ENCODE data around the gene ABI1. TPM values are rescaled to one million over a fixed set of nuclear protein-coding genes. Genes with fewer than 3 reads are reported as not detected.
"Not testable (repeated sequence)": the region's sequence is repeated elsewhere in the genome, so short reads cannot be mapped to it uniquely, and the experiment has no call there.

ABI1 gene
- total RNA-seq, 1 experiment from 2014 or later: 79.8 TPM

DNA sequence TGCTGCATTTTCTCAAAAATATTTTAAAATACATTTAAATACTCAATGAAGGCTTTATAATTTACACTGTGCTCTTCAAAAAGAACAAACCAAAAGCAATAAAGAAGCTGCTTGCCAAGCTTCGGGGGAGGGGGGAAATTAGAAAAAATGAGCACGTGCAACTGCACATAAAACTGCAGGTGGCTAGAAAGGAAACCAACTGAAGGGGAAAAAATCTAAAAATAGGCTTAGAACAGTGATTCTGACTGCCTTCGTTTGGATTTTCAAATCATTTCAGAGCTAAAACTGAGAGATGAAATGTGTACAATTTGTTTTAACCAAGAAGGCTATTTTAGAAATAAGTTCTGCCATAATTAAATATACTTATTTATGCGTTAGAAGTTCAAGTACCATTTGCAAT, 61.4 kb downstream of the ABI1 start:
- Histone ChIP-seq H2AFZ (ENCODE audit: low read length) (no peak overlapping the region), H3K9me2 (replicated peaks; ENCODE audit: insufficient read depth, low read length) (no peaks in the 10 kb centered on the region), H4K20me1 (ENCODE audit: insufficient read depth, low read depth, low read length) (no peaks in the 10 kb centered on the region), H3K4me2 (ENCODE audit: low read depth, low read length, poor library complexity, severe bottlenecking) (peak overlapping the region; percentile 45), H3K4me3 (ENCODE audit: low read length) (peak overlapping the region; percentile 6; the same call in 1 of the 2 replicates), H3K9me3 (ENCODE audit: low read length) (no peaks in the 10 kb centered on the region), H3K36me3 (ENCODE audit: insufficient read depth, low read length) (0 out of 2 replicates have a peak, but pooled peaks cover 4% of the 10 kb centered on the region), H3K4me1 (ENCODE audit: low read length) (peaks cover 85% of the 10 kb centered on the region), H3K9ac (ENCODE audit: low read length) (no peak overlapping the region), H3K27me3 (ENCODE audit: low read length) (no peaks in the 10 kb centered on the region), H3K79me2 (ENCODE audit: low read length) (peaks cover 98% of the 10 kb centered on the region), H3K27ac (ENCODE audit: low read length) (peak overlapping the region; percentile 92)
- peak; percentile 94 for DNase-seq

DNA sequence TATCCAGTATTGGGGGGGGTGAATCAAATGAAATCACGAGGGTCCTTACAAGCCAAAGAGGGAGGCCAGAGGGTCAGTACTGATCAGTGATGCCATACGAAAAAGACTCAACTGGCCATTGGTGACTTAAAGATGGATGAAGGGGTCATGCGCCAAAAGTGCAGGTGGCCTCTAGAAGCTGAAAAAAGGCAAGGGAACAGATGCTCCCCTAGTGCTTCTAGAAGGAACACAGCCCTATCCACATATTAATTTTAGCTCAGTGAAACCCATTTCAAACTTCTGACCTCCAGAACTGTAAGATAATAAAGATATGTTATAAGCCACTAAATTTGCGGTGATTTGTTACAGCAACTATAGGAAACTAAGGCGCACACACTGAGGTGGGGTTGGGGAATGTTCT, 62.5 kb downstream of the ABI1 start:
- Histone ChIP-seq H3K79me2 (ENCODE audit: low read length) (peaks cover 99% of the 10 kb centered on the region), H4K20me1 (ENCODE audit: insufficient read depth, low read depth, low read length) (no peaks in the 10 kb centered on the region), H3K36me3 (ENCODE audit: insufficient read depth, low read length) (0 out of 2 replicates have a peak, but pooled peaks cover 4% of the 10 kb centered on the region), H3K9me3 (ENCODE audit: low read length) (no peaks in the 10 kb centered on the region), H3K27ac (ENCODE audit: low read length) (peak overlapping the region; percentile 92), H3K9ac (ENCODE audit: low read length) (peak overlapping the region; percentile 23; the same call in 1 of the 2 replicates), H3K9me2 (replicated peaks; ENCODE audit: insufficient read depth, low read length) (no peaks in the 10 kb centered on the region), H2AFZ (ENCODE audit: low read length) (no peak overlapping the region), H3K27me3 (ENCODE audit: low read length) (no peaks in the 10 kb centered on the region), H3K4me2 (ENCODE audit: low read depth, low read length, poor library complexity, severe bottlenecking) (peak overlapping the region; percentile 45), H3K4me3 (ENCODE audit: low read length) (0 out of 2 replicates have a peak overlapping the region, but pooled peaks have one; percentile 1), H3K4me1 (ENCODE audit: low read length) (peaks cover 82% of the 10 kb centered on the region)
- DNase-seq: no peak

DNA sequence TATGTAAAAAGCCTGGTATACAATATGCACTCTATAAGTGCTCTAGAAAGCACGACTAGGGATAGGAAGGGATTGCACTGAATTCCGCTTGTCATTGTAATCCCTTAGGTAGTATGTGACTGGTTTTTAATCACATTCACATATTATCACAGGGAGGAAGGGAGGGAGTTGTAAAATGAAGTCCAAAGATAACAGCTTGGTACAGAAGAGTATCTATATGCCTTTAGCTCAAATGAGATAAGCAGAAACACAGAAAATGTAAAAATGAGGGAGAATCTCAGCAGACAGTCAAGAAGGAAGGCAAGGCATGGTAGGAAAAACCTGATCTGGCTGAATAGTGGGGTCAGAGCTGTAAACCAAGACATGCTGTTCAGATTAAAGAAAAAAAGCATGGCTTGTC, 63.4 kb downstream of the ABI1 start:
- H3K4me1 ChIP-seq (ENCODE audit: low read length): peaks cover 77% of the 10 kb centered on the region
- H4K20me1 ChIP-seq (ENCODE audit: insufficient read depth, low read depth, low read length): no peaks in the 10 kb centered on the region
- H2AFZ ChIP-seq (ENCODE audit: low read length): no peak overlapping the region
- H3K9me3 ChIP-seq (ENCODE audit: low read length): no peaks in the 10 kb centered on the region
- no peak overlapping the region for H3K4me3 ChIP-seq (ENCODE audit: low read length)
- DNase-seq: no peak
- no peaks in the 10 kb centered on the region for H3K9me2 ChIP-seq (replicated peaks; ENCODE audit: insufficient read depth, low read length)
- H3K9ac ChIP-seq (ENCODE audit: low read length): no peak overlapping the region
- H3K36me3 ChIP-seq (ENCODE audit: insufficient read depth, low read length): 0 out of 2 replicates have a peak, but pooled peaks cover 4% of the 10 kb centered on the region
- H3K27ac ChIP-seq (ENCODE audit: low read length): peak overlapping the region; percentile 92
- peaks cover 99% of the 10 kb centered on the region for H3K79me2 ChIP-seq (ENCODE audit: low read length)
- H3K4me2 ChIP-seq (ENCODE audit: low read depth, low read length, poor library complexity, severe bottlenecking): no peak overlapping the region
- H3K27me3 ChIP-seq (ENCODE audit: low read length): no peaks in the 10 kb centered on the region

DNA sequence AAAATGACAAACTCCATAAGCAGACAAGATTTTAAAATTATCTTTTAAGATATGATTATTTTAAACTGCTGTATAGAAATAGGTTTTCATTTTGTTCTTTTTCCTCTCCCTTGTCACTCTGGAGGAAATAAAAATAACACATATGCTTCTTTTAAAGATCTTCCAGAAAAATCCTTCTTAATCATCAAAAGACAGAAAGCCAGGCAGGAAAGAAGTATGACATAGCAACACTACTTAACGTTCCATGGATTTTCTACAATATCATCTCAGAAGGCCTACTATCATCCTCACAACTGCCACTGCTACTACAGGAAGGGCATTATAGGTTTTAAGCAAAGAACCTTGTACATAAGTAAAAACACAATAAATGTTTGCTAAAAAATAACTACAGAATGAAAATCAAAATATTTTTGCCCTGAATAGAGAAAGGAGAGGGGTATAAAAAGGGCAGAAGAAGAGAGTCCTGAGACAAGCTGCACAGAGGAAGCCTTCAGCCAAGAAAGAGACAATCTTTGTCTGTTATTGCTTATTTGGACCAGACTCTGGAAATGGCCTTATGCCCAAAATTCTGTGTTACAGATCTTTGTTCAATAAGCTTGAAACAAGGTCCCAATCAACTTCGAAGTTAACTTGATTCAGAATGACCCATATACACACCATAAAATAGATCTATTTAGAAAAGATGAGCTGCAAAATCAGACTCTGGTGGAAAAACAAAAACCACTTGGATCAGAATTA, 67.8 kb downstream of the ABI1 start:
- no peak overlapping the region for H3K4me2 ChIP-seq (ENCODE audit: low read depth, low read length, poor library complexity, severe bottlenecking)
- H3K36me3 ChIP-seq (ENCODE audit: insufficient read depth, low read length): 0 out of 2 replicates have a peak, but pooled peaks cover 4% of the 10 kb centered on the region
- no peak for DNase-seq
- H3K4me3 ChIP-seq (ENCODE audit: low read length): no peak overlapping the region
- H3K9me2 ChIP-seq (replicated peaks; ENCODE audit: insufficient read depth, low read length): no peaks in the 10 kb centered on the region
- H3K27me3 ChIP-seq (ENCODE audit: low read length): no peaks in the 10 kb centered on the region
- no peak overlapping the region for H3K9ac ChIP-seq (ENCODE audit: low read length)
- no peak overlapping the region for H2AFZ ChIP-seq (ENCODE audit: low read length)
- H4K20me1 ChIP-seq (ENCODE audit: insufficient read depth, low read depth, low read length): no peaks in the 10 kb centered on the region
- peaks cover 99% of the 10 kb centered on the region for H3K79me2 ChIP-seq (ENCODE audit: low read length)
- H3K27ac ChIP-seq (ENCODE audit: low read length): peak overlapping the region; percentile 1; the same call in 1 of the 2 replicates
- no peaks in the 10 kb centered on the region for H3K9me3 ChIP-seq (ENCODE audit: low read length)
- peaks cover 49% of the 10 kb centered on the region for H3K4me1 ChIP-seq (ENCODE audit: low read length)

DNA sequence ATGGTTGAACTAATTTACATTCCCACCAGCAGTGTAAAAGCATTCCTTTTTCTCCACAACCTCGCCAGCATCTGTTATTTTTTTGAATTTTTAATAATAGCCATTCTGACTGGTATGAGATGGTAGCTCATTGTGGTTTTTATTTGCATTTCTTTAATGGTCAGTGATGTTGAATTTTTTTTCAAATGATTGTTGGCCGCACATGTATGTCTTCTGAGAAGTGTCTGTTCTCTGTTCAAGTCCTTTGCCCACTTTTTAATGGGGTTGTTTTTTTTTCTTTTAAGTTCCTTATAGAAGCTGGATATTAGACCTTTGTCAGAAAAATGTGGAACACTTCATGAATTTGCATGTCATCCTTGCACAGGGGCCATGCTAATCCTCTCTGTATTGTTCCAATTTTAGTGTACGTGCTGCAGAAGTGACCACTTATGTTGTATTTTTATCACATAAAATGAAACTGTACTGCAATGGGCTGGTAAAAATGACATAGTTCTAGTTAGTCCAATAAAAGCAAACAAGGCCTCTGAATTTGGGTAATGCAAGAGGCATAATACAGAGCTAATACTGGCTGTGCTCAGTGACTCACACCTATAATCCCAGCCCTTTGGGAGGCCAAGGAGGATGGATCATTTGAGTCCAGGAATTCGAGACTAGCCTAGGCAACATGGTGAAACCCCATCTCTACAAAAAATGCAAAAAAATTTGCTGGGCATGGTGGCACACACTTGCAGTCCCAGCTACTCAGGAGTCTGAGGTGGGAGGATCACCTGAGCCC, 70.3 kb downstream of the ABI1 start:
- Histone ChIP-seq H3K4me1 (ENCODE audit: low read length) (peaks cover 29% of the 10 kb centered on the region), H2AFZ (ENCODE audit: low read length) (no peak overlapping the region), H3K79me2 (ENCODE audit: low read length) (peaks cover 98% of the 10 kb centered on the region), H4K20me1 (ENCODE audit: insufficient read depth, low read depth, low read length) (no peaks in the 10 kb centered on the region), H3K27me3 (ENCODE audit: low read length) (no peaks in the 10 kb centered on the region), H3K4me3 (ENCODE audit: low read length) (0 out of 2 replicates have a peak overlapping the region, but pooled peaks have one; percentile 12), H3K27ac (ENCODE audit: low read length) (peak overlapping the region; percentile 52), H3K9me3 (ENCODE audit: low read length) (no peaks in the 10 kb centered on the region), H3K4me2 (ENCODE audit: low read depth, low read length, poor library complexity, severe bottlenecking) (peak overlapping the region; percentile 41), H3K36me3 (ENCODE audit: insufficient read depth, low read length) (no peaks in the 10 kb centered on the region), H3K9ac (ENCODE audit: low read length) (no peak overlapping the region), H3K9me2 (replicated peaks; ENCODE audit: insufficient read depth, low read length) (no peaks in the 10 kb centered on the region)
- DNase-seq: no peak

DNA sequence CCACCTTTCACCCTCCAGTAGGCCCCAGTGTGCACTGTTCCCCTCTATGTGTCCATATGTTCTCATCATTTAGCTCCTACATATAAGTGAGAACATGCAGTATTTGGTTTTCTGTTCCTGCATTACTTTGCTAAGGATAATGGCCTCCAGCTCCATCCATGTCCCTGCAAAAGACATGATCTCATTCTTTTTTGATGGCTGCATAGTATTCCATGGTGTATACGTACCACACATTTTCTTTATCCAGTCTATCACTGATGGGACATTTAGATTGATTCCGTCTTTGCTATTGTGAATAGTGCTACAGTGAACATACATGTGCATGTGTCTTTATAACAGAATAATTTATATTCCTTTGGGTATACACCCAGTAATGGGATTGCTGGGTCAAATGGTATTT, 71.0 kb downstream of the ABI1 start:
- not testable (repeated sequence) for H3K27me3 ChIP-seq (ENCODE audit: low read length); H3K4me2 ChIP-seq (ENCODE audit: low read depth, low read length, poor library complexity, severe bottlenecking); H3K9me3 ChIP-seq (ENCODE audit: low read length); DNase-seq; H3K4me3 ChIP-seq (ENCODE audit: low read length); H3K36me3 ChIP-seq (ENCODE audit: insufficient read depth, low read length); H4K20me1 ChIP-seq (ENCODE audit: insufficient read depth, low read depth, low read length); H3K9ac ChIP-seq (ENCODE audit: low read length); H3K9me2 ChIP-seq (replicated peaks; ENCODE audit: insufficient read depth, low read length); H2AFZ ChIP-seq (ENCODE audit: low read length); H3K27ac ChIP-seq (ENCODE audit: low read length)
- Histone ChIP-seq H3K79me2 (ENCODE audit: low read length) (peaks cover 97% of the 10 kb centered on the region), H3K4me1 (ENCODE audit: low read length) (peaks cover 29% of the 10 kb centered on the region)

DNA sequence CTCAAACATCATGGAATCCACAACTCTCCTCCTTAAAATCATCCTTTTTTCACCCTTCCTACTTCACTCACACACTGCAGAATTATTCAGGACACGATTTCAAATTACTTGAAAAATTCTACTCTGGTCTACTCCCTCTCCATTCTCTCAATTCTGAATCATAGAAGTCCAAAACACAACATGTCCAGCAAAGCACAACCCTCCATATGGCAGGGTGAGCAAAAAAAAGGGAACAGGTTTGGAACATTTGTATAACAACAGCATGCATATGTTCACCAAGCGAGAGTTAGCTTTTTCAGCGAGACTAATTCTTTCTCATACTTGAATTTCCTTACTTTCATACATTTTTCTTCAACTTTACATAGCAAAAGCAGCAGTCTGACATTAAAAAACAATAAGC, 73.4 kb downstream of the ABI1 start:
- no peaks in the 10 kb centered on the region for H3K36me3 ChIP-seq (ENCODE audit: insufficient read depth, low read length)
- H3K79me2 ChIP-seq (ENCODE audit: low read length): peaks cover 97% of the 10 kb centered on the region
- no peak overlapping the region for H3K4me2 ChIP-seq (ENCODE audit: low read depth, low read length, poor library complexity, severe bottlenecking)
- no peak overlapping the region for H3K4me3 ChIP-seq (ENCODE audit: low read length)
- H3K9ac ChIP-seq (ENCODE audit: low read length): no peak overlapping the region
- H3K27me3 ChIP-seq (ENCODE audit: low read length): no peaks in the 10 kb centered on the region
- H3K9me3 ChIP-seq (ENCODE audit: low read length): no peaks in the 10 kb centered on the region
- no peak for DNase-seq
- H3K9me2 ChIP-seq (replicated peaks; ENCODE audit: insufficient read depth, low read length): no peaks in the 10 kb centered on the region
- H3K4me1 ChIP-seq (ENCODE audit: low read length): peaks cover 43% of the 10 kb centered on the region
- H3K27ac ChIP-seq (ENCODE audit: low read length): 0 out of 2 replicates have a peak overlapping the region, but pooled peaks have one; percentile 10
- no peak overlapping the region for H2AFZ ChIP-seq (ENCODE audit: low read length)
- no peaks in the 10 kb centered on the region for H4K20me1 ChIP-seq (ENCODE audit: insufficient read depth, low read depth, low read length)

DNA sequence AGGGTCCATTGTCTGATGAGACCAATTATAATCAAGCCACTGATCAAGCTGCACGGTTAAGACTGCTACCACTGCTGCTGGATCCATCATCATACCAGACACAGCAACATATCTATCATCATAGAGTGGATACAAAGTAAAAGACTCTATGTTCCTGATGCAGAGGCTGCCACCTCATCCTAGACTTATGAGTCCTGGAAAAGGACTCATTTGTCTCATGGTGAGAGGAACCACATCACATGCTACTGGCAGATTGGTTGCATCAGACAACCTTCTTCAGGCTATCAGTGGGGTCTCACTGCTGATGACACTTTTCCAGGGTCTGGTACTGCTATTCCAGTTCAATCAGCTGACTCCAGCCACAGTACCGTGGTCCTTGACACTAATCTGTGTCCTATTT, 79.0 kb downstream of the ABI1 start:
- Histone ChIP-seq H3K9ac (ENCODE audit: low read length) (peak overlapping the region; percentile 50), H2AFZ (ENCODE audit: low read length) (no peak overlapping the region), H3K4me1 (ENCODE audit: low read length) (peaks cover 66% of the 10 kb centered on the region), H3K9me2 (replicated peaks; ENCODE audit: insufficient read depth, low read length) (no peaks in the 10 kb centered on the region), H3K36me3 (ENCODE audit: insufficient read depth, low read length) (no peaks in the 10 kb centered on the region), H4K20me1 (ENCODE audit: insufficient read depth, low read depth, low read length) (no peaks in the 10 kb centered on the region), H3K79me2 (ENCODE audit: low read length) (peaks cover 98% of the 10 kb centered on the region), H3K27ac (ENCODE audit: low read length) (peak overlapping the region; percentile 77), H3K4me2 (ENCODE audit: low read depth, low read length, poor library complexity, severe bottlenecking) (peak overlapping the region; percentile 60), H3K27me3 (ENCODE audit: low read length) (no peaks in the 10 kb centered on the region), H3K4me3 (ENCODE audit: low read length) (peak overlapping the region; percentile 33; the same call in 1 of the 2 replicates), H3K9me3 (ENCODE audit: low read length) (no peaks in the 10 kb centered on the region)
- DNase-seq: no peak

All from Karpas-422 (cell line).